Measurements from ENCODE around the gene KLF12. TPM values are rescaled to one million over a fixed set of nuclear protein-coding genes. Genes with fewer than 3 reads are reported as not detected.

Gene KLF12
- total RNA-seq, 1 donor from 2014 or later = 5.4 TPM

DNA sequence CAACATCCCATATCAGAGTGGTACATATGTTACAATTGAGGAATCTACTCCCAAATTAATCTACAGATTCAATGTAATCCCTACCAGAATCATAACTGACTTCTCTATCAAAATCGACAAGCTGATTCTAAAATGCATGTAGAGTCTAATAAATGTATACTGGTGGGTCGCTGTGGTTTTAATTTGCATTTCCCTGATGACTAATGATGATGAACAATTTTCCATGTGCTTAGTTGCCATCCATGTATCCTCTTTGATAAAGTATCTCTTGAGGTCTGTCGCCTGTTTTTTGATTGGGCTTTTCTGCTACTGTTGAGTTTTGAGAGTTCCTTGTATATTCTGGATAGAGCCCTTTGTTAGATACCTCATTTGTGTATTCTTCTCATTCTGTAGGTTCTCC lies 43.8 kb downstream of the KLF12 start:
- intact Hi-C loops (cut with DNase I) = no loop called here
- no peak overlapping the region for H3K4me3 ChIP-seq
- no peak for DNase-seq (ENCODE audit: extremely low spot score in 2 of 2)
- H3K27ac ChIP-seq = no peak overlapping the region
- TF ChIP-seq POLR2AphosphoS5 (IDR thresholded peaks at IDR 0.05; ENCODE audit: insufficient read depth in 1 of 2, low read depth in 1 of 2) = no peak
- TF ChIP-seq, protein P1, sequence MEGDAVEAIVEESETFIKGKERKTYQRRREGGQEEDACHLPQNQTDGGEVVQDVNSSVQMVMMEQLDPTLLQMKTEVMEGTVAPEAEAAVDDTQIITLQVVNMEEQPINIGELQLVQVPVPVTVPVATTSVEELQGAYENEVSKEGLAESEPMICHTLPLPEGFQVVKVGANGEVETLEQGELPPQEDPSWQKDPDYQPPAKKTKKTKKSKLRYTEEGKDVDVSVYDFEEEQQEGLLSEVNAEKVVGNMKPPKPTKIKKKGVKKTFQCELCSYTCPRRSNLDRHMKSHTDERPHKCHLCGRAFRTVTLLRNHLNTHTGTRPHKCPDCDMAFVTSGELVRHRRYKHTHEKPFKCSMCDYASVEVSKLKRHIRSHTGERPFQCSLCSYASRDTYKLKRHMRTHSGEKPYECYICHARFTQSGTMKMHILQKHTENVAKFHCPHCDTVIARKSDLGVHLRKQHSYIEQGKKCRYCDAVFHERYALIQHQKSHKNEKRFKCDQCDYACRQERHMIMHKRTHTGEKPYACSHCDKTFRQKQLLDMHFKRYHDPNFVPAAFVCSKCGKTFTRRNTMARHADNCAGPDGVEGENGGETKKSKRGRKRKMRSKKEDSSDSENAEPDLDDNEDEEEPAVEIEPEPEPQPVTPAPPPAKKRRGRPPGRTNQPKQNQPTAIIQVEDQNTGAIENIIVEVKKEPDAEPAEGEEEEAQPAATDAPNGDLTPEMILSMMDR (IDR thresholded peaks at IDR 0.05) = no peak
- no peak for TF ChIP-seq POLR2A (IDR thresholded peaks at IDR 0.05)
- no peaks in the 10 kb centered on the region for H3K4me1 ChIP-seq
- H3K36me3 ChIP-seq = no peaks in the 10 kb centered on the region
- no peaks in the 10 kb centered on the region for H3K27me3 ChIP-seq
- H3K9me3 ChIP-seq = no peaks in the 10 kb centered on the region

DNA sequence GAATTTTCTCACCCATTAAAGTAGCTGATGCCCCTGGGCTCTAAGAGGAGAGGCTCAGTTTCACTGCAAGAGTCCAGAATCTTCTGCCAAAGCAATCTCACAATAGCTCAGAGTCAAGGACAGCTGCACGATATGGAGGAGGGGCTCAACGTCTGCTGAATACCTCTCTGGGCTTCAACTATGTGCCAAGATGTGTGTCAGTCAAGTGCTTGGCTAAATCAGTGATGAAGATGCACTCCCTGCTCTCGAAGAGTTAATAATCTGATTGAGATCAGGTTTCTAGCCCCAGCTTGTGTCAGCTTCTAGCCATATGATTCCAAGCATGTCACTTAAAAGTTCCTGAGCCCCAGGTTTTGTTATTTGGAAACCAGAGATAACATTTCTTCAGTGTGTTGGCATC lies 46.8 kb downstream of the KLF12 start:
- no peaks in the 10 kb centered on the region for H3K36me3 ChIP-seq
- intact Hi-C loops (cut with DNase I) = no loop called here
- no peaks in the 10 kb centered on the region for H3K9me3 ChIP-seq
- TF ChIP-seq, protein P1 (IDR thresholded peaks at IDR 0.05) = no peak
- TF ChIP-seq POLR2AphosphoS5 (IDR thresholded peaks at IDR 0.05; ENCODE audit: insufficient read depth in 1 of 2, low read depth in 1 of 2) (no peak), POLR2A (IDR thresholded peaks at IDR 0.05) (no peak)
- DNase-seq (ENCODE audit: extremely low spot score in 2 of 2) = no peak
- H3K27ac ChIP-seq = no peak overlapping the region
- peaks cover 12% of the 10 kb centered on the region for H3K4me1 ChIP-seq
- H3K4me3 ChIP-seq = no peak overlapping the region
- no peaks in the 10 kb centered on the region for H3K27me3 ChIP-seq

Measured in vagina (tissue), 2 donors.